GM21526 (cell line): ENCODE results near the gene ENTREP1.
"Not testable (repeated sequence)": the region's sequence is repeated elsewhere in the genome, so short reads cannot be mapped to it uniquely, and the experiment has no call there.

Experiments used
- ATAC-seq: cut with Tn5 transposase; IDR thresholded peaks from one replicate; pipeline ENCODE4 v1.9.1; 2021; ENCODE audit warnings: moderate library complexity; ENCODE audit not compliant: unreplicated experiment, low FRiP score

ENTREP1 gene

GRCh38 chr9:69324549-69325401 is at the start of gene ENTREP1:
TSS of gene ENTREP1 (plus strand) at chr9:69325215. CDS start at chr9:69325310, 95 bp downstream.
- no peak for ATAC-seq

- no peak for ATAC-seq
Observed at GRCh38 chr9:69276775-69277174, 48.2 kb upstream of the ENTREP1 start.

GRCh38 chr9:69279084-69279731 is 45.8 kb upstream of the ENTREP1 start:
- ATAC-seq: no peak

GRCh38 chr9:69279733-69280132 is 45.3 kb upstream of the ENTREP1 start:
- no peak for ATAC-seq

- no peak for ATAC-seq
Observed at GRCh38 chr9:69283003-69283402, 42.0 kb upstream of the ENTREP1 start.

GRCh38 chr9:69292078-69292477 is 32.9 kb upstream of the ENTREP1 start:
- no peak for ATAC-seq

- no peak for ATAC-seq
Observed at GRCh38 chr9:69293156-69293555, 31.9 kb upstream of the ENTREP1 start.

- no peak for ATAC-seq
Observed at GRCh38 chr9:69295872-69296552, 29.0 kb upstream of the ENTREP1 start.

- no peak for ATAC-seq
Observed at GRCh38 chr9:69297300-69297980, 27.6 kb upstream of the ENTREP1 start.

- ATAC-seq: no peak
Observed at GRCh38 chr9:69299315-69299714, 25.7 kb upstream of the ENTREP1 start.

GRCh38 chr9:69299826-69300225 is 25.2 kb upstream of the ENTREP1 start:
- ATAC-seq: no peak

GRCh38 chr9:69303331-69303730 is 21.7 kb upstream of the ENTREP1 start:
- no peak for ATAC-seq

- ATAC-seq: not testable (repeated sequence)
Observed at GRCh38 chr9:69306895-69307445, 18.0 kb upstream of the ENTREP1 start.

GRCh38 chr9:69307446-69308205 is 17.4 kb upstream of the ENTREP1 start:
- no peak for ATAC-seq

- ATAC-seq: no peak
Observed at GRCh38 chr9:69308206-69308931, 16.6 kb upstream of the ENTREP1 start.

GRCh38 chr9:69313175-69313574 is 11.8 kb upstream of the ENTREP1 start:
- ATAC-seq: no peak

GRCh38 chr9:69314547-69314946 is 10.5 kb upstream of the ENTREP1 start:
- no peak for ATAC-seq

GRCh38 chr9:69317081-69317480 is 7.9 kb upstream of the ENTREP1 start:
- ATAC-seq: no peak

GRCh38 chr9:69317894-69318293 is 7.1 kb upstream of the ENTREP1 start:
- no peak for ATAC-seq
